ENCODE data around the gene NAGA.

GRCh38 chr22:42066126-42066761 is 4.4 kb downstream of the NAGA start:
- TF ChIP-seq EZH2 (IDR thresholded peaks at IDR 0.05; ENCODE audit: borderline replicate concordance) (no peak), CTCF (IDR thresholded peaks at IDR 0.05; ENCODE audit: poor library complexity) (no peak), EZH2phosphoT487 (IDR thresholded peaks at IDR 0.05; ENCODE audit: low read depth, severe bottlenecking, unreplicated experiment) (no peak)
